Peyer's patch (tissue), 4 donors: Measurements from ENCODE around the gene RBM19.

Experiments used
- POLR2A ChIP-seq, 2 donors: fragments of 450-650 bp; IDR thresholded peaks; one replicate each; pipeline ENCODE4 v1.5.1; 2017; ENCODE audit warnings: antibody characterized with exemption in 2 of 2, mild to moderate bottlenecking in 2 of 2, moderate library complexity in 2 of 2
- TF ChIP-seq, protein P1 (sequence below), 6 experiments: fragments of 450-650 bp in 4 of 6; fragments of 200-600 bp in 2 of 6; sonication (generic) in 1 of 6; IDR thresholded peaks; one replicate each; pipeline ENCODE4 v1.5.1; 2017 to 2019; ENCODE audit warnings: antibody characterized with exemption in 6 of 6, mild to moderate bottlenecking in 3 of 6, moderate library complexity in 1 of 6

DNA sequence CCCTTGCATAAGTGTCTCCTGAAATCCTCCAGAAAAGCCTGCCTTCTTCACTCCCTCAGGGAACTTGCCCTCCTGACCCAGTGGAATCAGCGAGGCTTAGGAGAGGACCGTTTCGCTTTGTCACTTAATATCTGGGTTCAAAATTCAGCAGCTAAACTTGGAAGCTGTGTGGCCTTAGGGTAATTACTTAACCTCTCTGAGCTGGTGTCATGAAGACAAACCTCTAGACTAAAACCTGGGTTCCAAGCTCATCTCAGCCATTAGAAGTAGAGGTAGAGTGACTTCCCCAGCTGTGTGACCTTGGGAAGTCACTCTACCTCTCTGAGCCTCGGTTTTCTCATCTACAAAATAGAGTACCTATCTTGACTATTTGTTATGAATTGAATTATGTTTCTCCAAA, 18.3 kb upstream of the RBM19 start:
- TF ChIP-seq, protein P1, sequence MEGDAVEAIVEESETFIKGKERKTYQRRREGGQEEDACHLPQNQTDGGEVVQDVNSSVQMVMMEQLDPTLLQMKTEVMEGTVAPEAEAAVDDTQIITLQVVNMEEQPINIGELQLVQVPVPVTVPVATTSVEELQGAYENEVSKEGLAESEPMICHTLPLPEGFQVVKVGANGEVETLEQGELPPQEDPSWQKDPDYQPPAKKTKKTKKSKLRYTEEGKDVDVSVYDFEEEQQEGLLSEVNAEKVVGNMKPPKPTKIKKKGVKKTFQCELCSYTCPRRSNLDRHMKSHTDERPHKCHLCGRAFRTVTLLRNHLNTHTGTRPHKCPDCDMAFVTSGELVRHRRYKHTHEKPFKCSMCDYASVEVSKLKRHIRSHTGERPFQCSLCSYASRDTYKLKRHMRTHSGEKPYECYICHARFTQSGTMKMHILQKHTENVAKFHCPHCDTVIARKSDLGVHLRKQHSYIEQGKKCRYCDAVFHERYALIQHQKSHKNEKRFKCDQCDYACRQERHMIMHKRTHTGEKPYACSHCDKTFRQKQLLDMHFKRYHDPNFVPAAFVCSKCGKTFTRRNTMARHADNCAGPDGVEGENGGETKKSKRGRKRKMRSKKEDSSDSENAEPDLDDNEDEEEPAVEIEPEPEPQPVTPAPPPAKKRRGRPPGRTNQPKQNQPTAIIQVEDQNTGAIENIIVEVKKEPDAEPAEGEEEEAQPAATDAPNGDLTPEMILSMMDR (IDR thresholded peaks at IDR 0.05) = no peak
- TF ChIP-seq POLR2A (IDR thresholded peaks at IDR 0.05) = no peak
